SK-N-SH (cell line): ENCODE data around the gene DPEP1. TPM values are rescaled to one million over a fixed set of nuclear protein-coding genes. Genes with fewer than 3 reads are reported as not detected.
A peak's percentile ranks its signal among the peaks of the same experiment; 100 is the strongest.

Experiments
- CTCF ChIA-PET: fragments of 300-600, 350-600 bp; formaldehyde crosslinking; extraction: SDS; loops from one replicate; lab custom pipeline; 2021; lab: Yijun Ruan, JAX
- POLR2A ChIA-PET: fragments of 350-600 bp; sonication (Branson Sonifier 250); formaldehyde crosslinking; extraction: SDS; loops from one replicate; lab custom pipeline; 2020; ENCODE audit warnings: antibody characterized with exemption, inconsistent platforms; lab: Yijun Ruan, JAX
- DNase-seq: peaks from one replicate; pipeline ENCODE4 v3.0.0; 2012
- H2AFZ ChIP-seq: fragments of 200-600 bp; sonication (generic); 2 replicates; pipeline ENCODE4 v1.8.1; 2016; ENCODE audit warnings: antibody characterized with exemption, mild to moderate bottlenecking, low read depth
- H3F3A ChIP-seq: fragments of 200-600 bp; sonication (generic); replicated peaks from 2 replicates; pipeline ENCODE3; 2016; ENCODE audit warnings: antibody characterized with exemption, mild to moderate bottlenecking; ENCODE audit not compliant: insufficient read depth
- H3K27ac ChIP-seq, 2 experiments: fragments of 200-500 bp in 1 of 2; fragments of 200-600 bp in 1 of 2; sonication (Bioruptor generic) in 1 of 2; sonication (generic), shearing (Covaris generic) in 1 of 2; 2 replicates each; pipeline versions ENCODE4 v1.5.1 to v1.6.1; 2014 to 2016; ENCODE audit warnings: low read depth in 2 of 2, inconsistent platforms in 1 of 2, low read length in 1 of 2, mild to moderate bottlenecking in 1 of 2, mixed read lengths in 1 of 2
- H3K27me3 ChIP-seq: fragments of 200-600 bp; sonication (generic), shearing (Covaris generic); 2 replicates; pipeline ENCODE4 v1.6.1; 2016; ENCODE audit warnings: mixed run types; ENCODE audit not compliant: insufficient read depth
- H3K36me3 ChIP-seq, 2 experiments: fragments of 200-500 bp in 1 of 2; fragments of 200-600 bp in 1 of 2; sonication (Bioruptor generic) in 1 of 2; sonication (generic) in 1 of 2; replicated peaks in 1 of 2; 2 replicates each; pipeline versions ENCODE3 to v1.5.1; 2014 to 2016; ENCODE audit warnings: low read length in 1 of 2, mild to moderate bottlenecking in 1 of 2; ENCODE audit not compliant: insufficient read depth in 2 of 2, control insufficient read depth in 1 of 2
- H3K4me1 ChIP-seq, 2 experiments: fragments of 200-500 bp in 1 of 2; fragments of 200-600 bp in 1 of 2; sonication (Bioruptor generic) in 1 of 2; sonication (generic), shearing (Covaris generic) in 1 of 2; 2 replicates each; pipeline versions ENCODE4 v1.5.1 to v1.6.1; 2014 to 2016; ENCODE audit warnings: low read depth in 1 of 2, low read length in 1 of 2, mixed run types in 1 of 2; ENCODE audit not compliant: insufficient read depth in 2 of 2, control insufficient read depth in 1 of 2
- H3K4me2 ChIP-seq: fragments of 200-600 bp; sonication (generic), shearing (Covaris generic); 2 replicates; pipeline ENCODE4 v1.6.1; 2017; ENCODE audit warnings: mixed run types
- H3K4me3 ChIP-seq, 2 experiments: fragments of 200-500 bp in 1 of 2; fragments of 200-600 bp in 1 of 2; sonication (Bioruptor generic) in 1 of 2; sonication (generic), shearing (Covaris generic) in 1 of 2; 2 replicates each; pipeline versions ENCODE4 v1.5.1 to v1.8.1; 2014 to 2016; ENCODE audit warnings: low read depth in 2 of 2, inconsistent platforms in 1 of 2, low read length in 1 of 2, mild to moderate bottlenecking in 1 of 2, mixed read lengths in 1 of 2, moderate library complexity in 1 of 2
- H3K79me2 ChIP-seq: fragments of 200-600 bp; sonication (generic); 2 replicates; pipeline ENCODE4 v1.8.1; 2017; ENCODE audit warnings: mild to moderate bottlenecking; ENCODE audit not compliant: insufficient read depth
- H3K9ac ChIP-seq: fragments of 200-600 bp; sonication (generic); 2 replicates; pipeline ENCODE4 v1.6.1; 2017; ENCODE audit warnings: mixed run types
- H3K9me2 ChIP-seq: fragments of 200-600 bp; sonication (generic); 2 replicates; pipeline ENCODE4 v1.6.1; 2017; ENCODE audit warnings: mixed run types
- H3K9me3 ChIP-seq: fragments of 200-600 bp; sonication (generic); 2 replicates; pipeline ENCODE4 v1.6.1; 2017; ENCODE audit warnings: mixed run types, mild to moderate bottlenecking, moderate library complexity
- H4K20me1 ChIP-seq: fragments of 200-600 bp; sonication (generic); 2 replicates; pipeline ENCODE4 v1.6.1; 2017; ENCODE audit warnings: mild to moderate bottlenecking, mixed run types; ENCODE audit not compliant: insufficient read depth
- ELF1 ChIP-seq: IDR thresholded peaks from 2 replicates; pipeline ENCODE4 v1.4.0; 2012
- EP300 ChIP-seq, 2 experiments: IDR thresholded peaks; 2 replicates each; pipeline versions ENCODE4 v1.4.0 to v1.6.1; 2012; ENCODE audit warnings: borderline replicate concordance in 1 of 2, low read depth in 1 of 2, low read length in 1 of 2
- FOSL2 ChIP-seq: IDR thresholded peaks from 2 replicates; pipeline ENCODE4 v1.4.0; 2012; ENCODE audit warnings: low read depth, mild to moderate bottlenecking, moderate library complexity, borderline replicate concordance
- MAX ChIP-seq: IDR thresholded peaks from 2 replicates; pipeline ENCODE4 v1.4.0; 2012; ENCODE audit warnings: low read depth
- NRF1 ChIP-seq: IDR thresholded peaks from 2 replicates; pipeline ENCODE4 v1.6.1; 2012; ENCODE audit warnings: low read depth, mild to moderate bottlenecking, low read length
- POLR2AphosphoS5 ChIP-seq: IDR thresholded peaks from 2 replicates; pipeline ENCODE4 v1.6.1; 2012; ENCODE audit warnings: low read depth, low read length
- RFX5 ChIP-seq: IDR thresholded peaks from 2 replicates; pipeline ENCODE4 v1.6.1; 2012; ENCODE audit warnings: mild to moderate bottlenecking, improper control_type of control experiment, low read length
- SMC3 ChIP-seq: IDR thresholded peaks from 2 replicates; pipeline ENCODE4 v1.6.1; 2012; ENCODE audit warnings: low read depth, low read length, improper control_type of control experiment
- TCF12 ChIP-seq: IDR thresholded peaks from 2 replicates; pipeline ENCODE4 v1.4.0; 2012
- USF1 ChIP-seq: IDR thresholded peaks from 2 replicates; pipeline ENCODE4 v1.4.0; 2012; ENCODE audit warnings: low read depth, borderline replicate concordance
- ZBTB33 ChIP-seq: IDR thresholded peaks from 2 replicates; pipeline ENCODE4 v1.4.0; 2012; ENCODE audit warnings: low read depth, borderline replicate concordance
- WGBS: methylation state at CpG from one replicate; pipeline ENCODE4 v1.1.6; 2017; ENCODE audit warnings: low lambda C conversion rate; 5-methylcytosine and 5-hydroxymethylcytosine counted together
- polyA plus RNA-seq, 3 experiments: library from polyadenylated mRNA; depleted of rRNA; stranded (reverse); fragments of >200 nt; gene quantifications; 2 replicates each; pipeline ENCODE4 v1.2.3, GENCODE V29; 2012
- TF ChIP-seq, protein P1 (sequence below): IDR thresholded peaks from 2 replicates; pipeline ENCODE4 v1.6.1; 2012; ENCODE audit warnings: mild to moderate bottlenecking, low read depth, low read length, moderate library complexity
- TF ChIP-seq, protein P2 (sequence below): IDR thresholded peaks from 2 replicates; pipeline ENCODE4; 2012

DPEP1 gene
- polyA plus RNA-seq, 1 of the 3 experiments (the other 2 are of a cell fraction), result 0.05 TPM

DNA sequence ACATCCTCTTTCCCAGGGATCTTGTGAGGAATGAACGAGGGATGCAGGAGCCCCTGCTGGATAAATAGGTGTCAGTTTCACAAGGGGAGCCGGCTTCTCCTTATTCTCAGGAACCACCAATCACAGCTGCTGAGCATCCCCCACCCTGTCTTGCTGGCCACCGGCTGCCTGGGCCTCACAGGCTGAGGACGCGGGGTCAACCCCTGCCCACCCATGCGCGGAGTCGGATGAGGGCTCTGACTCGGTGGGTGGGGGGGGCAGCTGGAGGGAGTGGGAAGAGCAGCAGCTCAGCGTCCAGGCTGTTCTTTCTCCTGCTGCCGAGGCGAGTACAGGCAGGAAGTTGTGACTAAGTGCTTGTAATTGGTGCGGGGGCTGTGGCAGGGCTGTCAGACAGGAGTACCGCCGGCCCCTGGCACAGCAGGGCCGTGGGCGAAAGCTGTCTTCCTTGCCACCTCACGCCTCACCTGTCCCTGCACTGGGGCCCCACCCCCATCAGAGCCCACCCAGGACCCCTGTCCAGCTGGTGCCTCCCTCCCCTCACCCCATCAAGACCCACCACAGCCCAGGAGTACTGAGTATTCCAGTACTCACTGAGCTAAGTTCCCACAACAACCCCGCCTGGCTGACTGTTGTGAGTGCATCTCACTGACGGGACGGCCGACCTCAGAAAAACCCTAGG lies 11.0 kb upstream of the DPEP1 start:
- Histone ChIP-seq H3K79me2 (no peaks in the 10 kb centered on the region), H4K20me1 (no peaks in the 10 kb centered on the region), H3K9ac (peak overlapping the region; percentile 29; the same call in 1 of the 2 replicates), H3K9me3 (no peaks in the 10 kb centered on the region), H3K9me2 (no peaks in the 10 kb centered on the region), H3K36me3 (no peaks in the 10 kb centered on the region), H3K4me1 (peaks cover 13 to 14% of the 10 kb centered on the region in 2 experiments; a peak in 3 of 4 replicates), H3K4me3 (no peak overlapping the region; a peak in 2 of 4 replicates), H2AFZ (peak overlapping the region; percentile 79; the same call in 1 of the 2 replicates), H3K4me2 (peak overlapping the region; percentile 66), H3K27me3 (no peaks in the 10 kb centered on the region), H3K27ac (peak overlapping the region in 1 of 2 experiments; percentile 77; a peak in 3 of 4 replicates), H3F3A (peaks cover 15% of the 10 kb centered on the region)
- WGBS, result 13% methylated on average over 15 of the region's 22 CpGs
- CTCF ChIA-PET, result interaction anchor here (0.8 to 1.1 kb wide), 3 partner anchors 13 to 39 kb away, joined by 3 to 4 read pairs (median 3); no protein-coding TSS in a partner anchor
- DNase-seq, result peak; percentile 72
- POLR2A ChIA-PET, result interaction anchor here (1.2 kb wide), 1 partner anchor 37 kb away, joined by 3 read pairs; no protein-coding TSS in a partner anchor
- TF ChIP-seq, protein P1, sequence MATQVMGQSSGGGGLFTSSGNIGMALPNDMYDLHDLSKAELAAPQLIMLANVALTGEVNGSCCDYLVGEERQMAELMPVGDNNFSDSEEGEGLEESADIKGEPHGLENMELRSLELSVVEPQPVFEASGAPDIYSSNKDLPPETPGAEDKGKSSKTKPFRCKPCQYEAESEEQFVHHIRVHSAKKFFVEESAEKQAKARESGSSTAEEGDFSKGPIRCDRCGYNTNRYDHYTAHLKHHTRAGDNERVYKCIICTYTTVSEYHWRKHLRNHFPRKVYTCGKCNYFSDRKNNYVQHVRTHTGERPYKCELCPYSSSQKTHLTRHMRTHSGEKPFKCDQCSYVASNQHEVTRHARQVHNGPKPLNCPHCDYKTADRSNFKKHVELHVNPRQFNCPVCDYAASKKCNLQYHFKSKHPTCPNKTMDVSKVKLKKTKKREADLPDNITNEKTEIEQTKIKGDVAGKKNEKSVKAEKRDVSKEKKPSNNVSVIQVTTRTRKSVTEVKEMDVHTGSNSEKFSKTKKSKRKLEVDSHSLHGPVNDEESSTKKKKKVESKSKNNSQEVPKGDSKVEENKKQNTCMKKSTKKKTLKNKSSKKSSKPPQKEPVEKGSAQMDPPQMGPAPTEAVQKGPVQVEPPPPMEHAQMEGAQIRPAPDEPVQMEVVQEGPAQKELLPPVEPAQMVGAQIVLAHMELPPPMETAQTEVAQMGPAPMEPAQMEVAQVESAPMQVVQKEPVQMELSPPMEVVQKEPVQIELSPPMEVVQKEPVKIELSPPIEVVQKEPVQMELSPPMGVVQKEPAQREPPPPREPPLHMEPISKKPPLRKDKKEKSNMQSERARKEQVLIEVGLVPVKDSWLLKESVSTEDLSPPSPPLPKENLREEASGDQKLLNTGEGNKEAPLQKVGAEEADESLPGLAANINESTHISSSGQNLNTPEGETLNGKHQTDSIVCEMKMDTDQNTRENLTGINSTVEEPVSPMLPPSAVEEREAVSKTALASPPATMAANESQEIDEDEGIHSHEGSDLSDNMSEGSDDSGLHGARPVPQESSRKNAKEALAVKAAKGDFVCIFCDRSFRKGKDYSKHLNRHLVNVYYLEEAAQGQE, result 0 out of 2 replicates have a peak, but pooled peaks have one; percentile 10
- TF ChIP-seq SMC3 (no peak), ZBTB33 (no peak), FOSL2 (peak; percentile 75; the same call in 1 of the 2 replicates), ELF1 (no peak), MAX (peak; percentile 56; the same call in 1 of the 2 replicates), POLR2AphosphoS5 (0 out of 2 replicates have a peak, but pooled peaks have one; percentile 19), USF1 (peak; percentile 19; the same call in 1 of the 2 replicates), NRF1 (0 out of 2 replicates have a peak, but pooled peaks have one; percentile 9), EP300 (IDR thresholded peaks at IDR 0.05; ENCODE audit: borderline replicate concordance in 1 of 2, low read depth in 1 of 2, low read length in 1 of 2) (peak in 1 of 2 experiments; percentile 48; a peak in 1 of 4 replicates), RFX5 (no peak), TCF12 (peak; percentile 47; the same call in 1 of the 2 replicates)
- TF ChIP-seq, protein P2, sequence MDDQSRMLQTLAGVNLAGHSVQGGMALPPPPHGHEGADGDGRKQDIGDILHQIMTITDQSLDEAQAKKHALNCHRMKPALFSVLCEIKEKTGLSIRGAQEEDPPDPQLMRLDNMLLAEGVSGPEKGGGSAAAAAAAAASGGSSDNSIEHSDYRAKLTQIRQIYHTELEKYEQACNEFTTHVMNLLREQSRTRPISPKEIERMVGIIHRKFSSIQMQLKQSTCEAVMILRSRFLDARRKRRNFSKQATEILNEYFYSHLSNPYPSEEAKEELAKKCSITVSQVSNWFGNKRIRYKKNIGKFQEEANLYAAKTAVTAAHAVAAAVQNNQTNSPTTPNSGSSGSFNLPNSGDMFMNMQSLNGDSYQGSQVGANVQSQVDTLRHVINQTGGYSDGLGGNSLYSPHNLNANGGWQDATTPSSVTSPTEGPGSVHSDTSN, result peak; percentile 33; the same call in 1 of the 2 replicates
